Tibial artery (tissue), 4 donors: ENCODE data around the gene TAS2R43.
"Not testable (repeated sequence)": the region's sequence is repeated elsewhere in the genome, so short reads cannot be mapped to it uniquely, and the experiment has no call there.

Experiments used
- DNase-seq, 2 donors: peaks; one replicate each; pipeline ENCODE4 v3.0.0-alpha.2; 2019
- H3K27ac ChIP-seq, 2 donors: fragments of 200-600 bp; sonication (generic) in 1 of 2; 1 replicate in 1 of 2; 2 replicates in 1 of 2; pipeline ENCODE4 v1.5.1; 2018 to 2019; ENCODE audit warnings: mild to moderate bottlenecking in 1 of 2
- H3K27me3 ChIP-seq, 2 donors: fragments of 200-600 bp; sonication (generic) in 1 of 2; one replicate each; pipeline versions ENCODE4 v1.5.1 to v1.6.0; 2016 to 2019
- H3K36me3 ChIP-seq, 3 donors: fragments of 200-600 bp; sonication (generic) in 2 of 3; one replicate each; pipeline ENCODE4 v1.5.1; 2016 to 2019; ENCODE audit warnings: mild to moderate bottlenecking in 2 of 3
- H3K4me1 ChIP-seq, 4 donors: fragments of 200-600 bp; sonication (generic) in 2 of 4; 1 replicate in 3 of 4; 2 replicates in 1 of 4; pipeline ENCODE4 v1.5.1; 2016 to 2019
- H3K4me3 ChIP-seq, 2 donors: fragments of 200-600 bp; sonication (generic) in 1 of 2; 1 replicate in 1 of 2; 2 replicates in 1 of 2; pipeline ENCODE4 v1.5.1; 2018 to 2019; ENCODE audit warnings: mild to moderate bottlenecking in 2 of 2
- H3K9me3 ChIP-seq, 3 donors: fragments of 200-600 bp; sonication (generic) in 1 of 3; one replicate each; pipeline ENCODE4 v1.5.1; 2016 to 2019
- intact Hi-C: fragments of 100-400 bp; cut with DNase I; formaldehyde crosslinking; loops from one replicate; pipeline ENCODE4 v1.15.0; 2023; ENCODE audit warnings: low total_unique reads
- TF ChIP-seq, protein P1 (sequence below), 2 experiments: fragments of 200-600 bp in 1 of 2; fragments of 450-650 bp in 1 of 2; IDR thresholded peaks; one replicate each; pipeline ENCODE4 v1.5.1; 2017 to 2019; ENCODE audit warnings: antibody characterized with exemption in 2 of 2, mild to moderate bottlenecking in 1 of 2, moderate library complexity in 1 of 2

Gene TAS2R43

DNA sequence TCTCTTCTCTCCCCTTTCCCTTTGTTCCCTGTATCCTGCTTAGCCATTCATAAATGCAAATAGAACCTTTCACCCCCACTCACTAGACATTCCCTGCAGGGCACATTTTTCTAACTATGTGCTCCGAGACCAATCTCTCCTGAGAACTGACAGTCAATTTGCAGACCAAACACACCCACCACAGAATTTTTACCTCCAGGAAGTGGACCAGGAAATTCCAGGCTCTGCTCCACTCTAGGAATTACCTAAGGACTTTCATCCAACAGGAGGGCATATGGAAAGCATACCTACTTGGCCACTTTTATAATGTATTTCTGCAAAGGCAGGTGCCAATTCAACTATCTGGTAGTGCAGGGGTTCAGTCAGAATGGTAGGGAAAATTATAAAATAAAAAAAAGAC, 21.1 kb downstream of the TAS2R43 start:
- TF ChIP-seq, protein P1, sequence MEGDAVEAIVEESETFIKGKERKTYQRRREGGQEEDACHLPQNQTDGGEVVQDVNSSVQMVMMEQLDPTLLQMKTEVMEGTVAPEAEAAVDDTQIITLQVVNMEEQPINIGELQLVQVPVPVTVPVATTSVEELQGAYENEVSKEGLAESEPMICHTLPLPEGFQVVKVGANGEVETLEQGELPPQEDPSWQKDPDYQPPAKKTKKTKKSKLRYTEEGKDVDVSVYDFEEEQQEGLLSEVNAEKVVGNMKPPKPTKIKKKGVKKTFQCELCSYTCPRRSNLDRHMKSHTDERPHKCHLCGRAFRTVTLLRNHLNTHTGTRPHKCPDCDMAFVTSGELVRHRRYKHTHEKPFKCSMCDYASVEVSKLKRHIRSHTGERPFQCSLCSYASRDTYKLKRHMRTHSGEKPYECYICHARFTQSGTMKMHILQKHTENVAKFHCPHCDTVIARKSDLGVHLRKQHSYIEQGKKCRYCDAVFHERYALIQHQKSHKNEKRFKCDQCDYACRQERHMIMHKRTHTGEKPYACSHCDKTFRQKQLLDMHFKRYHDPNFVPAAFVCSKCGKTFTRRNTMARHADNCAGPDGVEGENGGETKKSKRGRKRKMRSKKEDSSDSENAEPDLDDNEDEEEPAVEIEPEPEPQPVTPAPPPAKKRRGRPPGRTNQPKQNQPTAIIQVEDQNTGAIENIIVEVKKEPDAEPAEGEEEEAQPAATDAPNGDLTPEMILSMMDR (IDR thresholded peaks at IDR 0.05): no peak
- Histone ChIP-seq H3K36me3 (no peaks in the 10 kb centered on the region), H3K27me3 (no peaks in the 10 kb centered on the region), H3K9me3 (no peaks in the 10 kb centered on the region), H3K4me3 (no peak overlapping the region), H3K4me1 (peaks cover 0 to 5% (median 0%) of the 10 kb centered on the region in 4 donors), H3K27ac (no peak overlapping the region)
- intact Hi-C loops: no loop called here
- no peak for DNase-seq

DNA sequence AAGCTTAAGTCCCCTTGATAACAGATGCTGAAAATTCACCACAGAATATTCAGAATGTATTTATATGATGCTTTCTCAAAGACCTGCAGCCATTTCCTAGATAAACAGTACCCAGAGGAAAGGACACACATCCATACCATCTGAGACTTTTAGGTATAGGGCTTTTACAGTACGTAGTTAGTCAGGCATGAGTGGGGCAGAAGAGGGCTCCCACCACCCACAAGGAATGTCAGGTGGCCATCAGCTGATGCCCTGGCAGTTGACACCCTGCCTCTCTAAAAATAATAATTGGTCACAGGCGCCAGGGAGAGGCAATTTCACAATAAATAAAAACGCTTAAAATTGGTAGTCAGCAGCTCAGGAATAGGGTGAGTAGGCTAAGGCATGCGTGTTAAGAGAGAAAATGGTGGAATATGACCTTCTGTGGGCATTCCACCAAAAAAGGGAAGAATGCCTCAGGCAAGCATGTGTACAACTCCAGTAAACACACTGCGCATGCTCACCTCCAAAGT, 22.2 kb downstream of the TAS2R43 start:
- Histone ChIP-seq H3K36me3 (no peaks in the 10 kb centered on the region), H3K27me3 (no peaks in the 10 kb centered on the region), H3K27ac (no peak overlapping the region), H3K4me1 (peaks cover 0 to 5% (median 0%) of the 10 kb centered on the region in 4 donors), H3K9me3 (no peaks in the 10 kb centered on the region), H3K4me3 (no peak overlapping the region)
- no peak for DNase-seq
- intact Hi-C loops: no loop called here
- TF ChIP-seq, protein P1 (IDR thresholded peaks at IDR 0.05): no peak

DNA sequence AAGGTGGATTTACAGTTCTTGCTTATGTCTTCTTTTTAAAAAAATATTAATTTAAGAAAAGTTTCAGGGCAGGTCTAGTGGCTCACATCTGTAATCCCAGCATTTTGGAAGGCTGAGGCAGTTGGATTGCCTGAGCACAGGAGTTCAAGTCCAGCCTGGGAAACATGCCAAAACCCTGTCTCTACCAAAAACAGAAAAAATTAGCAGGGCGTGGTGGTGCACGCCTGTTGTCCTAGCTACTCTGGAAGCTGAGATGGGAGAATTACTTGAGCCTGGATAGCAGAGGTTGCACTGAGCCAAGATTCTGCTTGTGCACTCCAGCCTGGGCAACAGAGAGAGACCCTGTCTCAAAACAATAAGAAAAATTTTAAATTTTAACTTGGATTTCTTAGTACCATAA, 24.6 kb downstream of the TAS2R43 start:
- H3K27ac ChIP-seq: no peak overlapping the region
- no peaks in the 10 kb centered on the region for H3K27me3 ChIP-seq
- no peaks in the 10 kb centered on the region for H3K9me3 ChIP-seq
- TF ChIP-seq, protein P1 (IDR thresholded peaks at IDR 0.05): no peak
- no peaks in the 10 kb centered on the region for H3K36me3 ChIP-seq
- no peak overlapping the region for H3K4me3 ChIP-seq
- no peak for DNase-seq
- intact Hi-C loops: no loop called here
- H3K4me1 ChIP-seq: peaks cover 0 to 5% (median 0%) of the 10 kb centered on the region in 4 donors

DNA sequence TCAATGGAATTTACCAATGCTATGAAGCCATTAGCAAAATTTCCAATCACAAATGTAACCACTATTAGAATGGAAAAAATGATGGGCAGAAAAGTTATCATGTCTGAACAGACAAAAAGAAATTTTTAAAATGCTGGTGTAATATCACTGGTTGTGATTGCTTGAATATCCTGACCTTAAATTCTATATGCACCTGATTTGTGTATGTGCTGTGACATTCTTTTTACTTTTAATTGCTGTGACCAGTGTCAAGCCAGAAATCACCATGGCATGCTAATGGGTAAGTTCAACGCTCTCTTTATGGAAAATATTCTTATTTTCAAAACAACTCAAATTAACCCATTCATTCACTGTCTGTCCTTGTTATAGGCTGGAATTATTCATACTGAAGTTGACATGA, 29.9 kb downstream of the TAS2R43 start, which contains the start of gene TAS2R46:
TAS2R46 (minus strand) TSS at position 101 of the 400 bp plus-strand sequence; CDS start at position 101, 0 bp downstream.
- H3K27ac ChIP-seq, H3K27me3 ChIP-seq, H3K36me3 ChIP-seq, H3K4me1 ChIP-seq, H3K9me3 ChIP-seq, intact Hi-C loops, H3K4me3 ChIP-seq, DNase-seq: not testable (repeated sequence)

DNA sequence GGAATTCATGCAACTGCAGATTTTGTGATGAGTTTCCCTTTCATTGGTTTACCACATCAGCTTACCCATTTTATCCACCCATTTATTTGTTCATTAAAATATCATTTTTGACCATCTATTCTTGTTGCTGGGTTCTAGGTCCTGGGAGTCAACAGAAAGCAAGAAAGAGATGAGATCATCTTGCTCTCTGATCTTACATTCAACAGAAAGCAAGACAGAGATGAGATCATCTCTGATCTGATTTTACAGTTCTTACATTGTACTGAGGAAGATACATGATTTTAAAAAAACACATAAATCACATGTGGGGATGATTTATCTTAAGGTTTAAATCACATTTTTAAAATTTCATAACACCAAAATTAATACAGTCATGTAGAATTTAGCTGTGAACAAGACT, 32.3 kb downstream of the TAS2R43 start:
- TF ChIP-seq, protein P1 (IDR thresholded peaks at IDR 0.05): no peak
- Histone ChIP-seq H3K27ac (no peak overlapping the region), H3K27me3 (no peaks in the 10 kb centered on the region), H3K9me3 (no peaks in the 10 kb centered on the region), H3K4me1 (no peaks in the 10 kb centered on the region), H3K36me3 (no peaks in the 10 kb centered on the region), H3K4me3 (no peak overlapping the region)
- DNase-seq: no peak
- intact Hi-C loops: no loop called here

DNA sequence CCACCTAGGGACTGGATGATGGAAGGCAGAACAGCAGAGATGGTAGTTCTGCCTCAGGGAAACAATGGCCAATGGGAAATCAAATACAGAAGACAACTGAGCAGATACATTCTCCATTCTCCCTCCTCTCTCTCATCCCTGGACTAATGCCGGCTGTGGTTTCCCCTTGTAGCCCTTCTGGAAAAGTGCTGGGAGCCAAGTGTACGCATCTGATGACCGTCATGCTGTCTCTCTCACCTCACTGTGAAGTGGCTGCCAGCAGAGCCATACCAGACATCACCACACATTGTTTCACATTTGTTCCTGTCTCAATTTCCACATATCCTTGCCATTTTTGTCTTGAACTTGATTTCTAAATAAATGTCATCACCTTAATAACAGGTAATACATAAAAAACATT, 33.1 kb downstream of the TAS2R43 start:
- H3K9me3 ChIP-seq: no peaks in the 10 kb centered on the region
- intact Hi-C loops: no loop called here
- no peak for DNase-seq
- no peak overlapping the region for H3K4me3 ChIP-seq
- TF ChIP-seq, protein P1 (IDR thresholded peaks at IDR 0.05): no peak
- H3K27ac ChIP-seq: no peak overlapping the region
- H3K27me3 ChIP-seq: no peaks in the 10 kb centered on the region
- no peaks in the 10 kb centered on the region for H3K4me1 ChIP-seq
- H3K36me3 ChIP-seq: no peaks in the 10 kb centered on the region
